ENCODE measurements around the gene RNLS.
"Not testable (repeated sequence)": the region's sequence is repeated elsewhere in the genome, so short reads cannot be mapped to it uniquely, and the experiment has no call there.

RNLS gene

DNA sequence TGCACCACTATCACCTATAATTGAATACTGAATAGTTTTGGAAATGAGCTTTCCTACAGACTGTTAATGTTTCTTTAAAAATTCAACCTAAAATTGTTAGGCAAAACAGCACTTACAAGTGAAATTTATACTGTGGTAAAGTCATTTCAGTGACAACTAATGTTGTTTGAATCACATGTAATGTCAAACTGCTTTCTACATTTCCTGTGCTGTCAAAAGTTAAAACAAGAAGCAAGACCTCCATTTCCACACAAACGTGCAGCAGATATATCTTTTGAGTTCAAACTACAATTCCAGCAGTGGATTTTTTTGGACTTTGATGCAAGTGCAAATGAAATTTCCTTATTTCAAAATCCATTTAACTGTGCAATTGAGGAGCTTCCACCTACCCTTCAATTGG is 199.8 kb downstream of the RNLS start:
- no peak for DNase-seq

DNA sequence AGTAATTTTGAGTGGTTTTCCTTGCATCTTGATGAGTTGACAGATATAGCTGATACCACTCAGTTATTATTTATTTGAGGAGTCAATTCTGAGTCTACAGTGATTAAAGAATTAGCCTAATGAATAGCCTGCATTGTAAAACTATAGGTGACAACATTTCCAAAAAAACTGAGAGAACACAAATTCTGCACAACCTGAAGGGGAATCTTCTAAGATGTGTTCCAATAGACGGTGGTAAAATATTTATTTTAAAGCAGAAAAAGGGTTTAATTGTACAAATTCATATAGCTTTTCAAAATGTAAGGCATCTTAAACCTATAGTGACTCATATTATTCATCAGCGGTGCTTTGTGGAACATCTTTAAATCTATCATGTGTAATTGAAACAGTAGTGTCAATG is 200.4 kb downstream of the RNLS start:
- no peak for DNase-seq

DNA sequence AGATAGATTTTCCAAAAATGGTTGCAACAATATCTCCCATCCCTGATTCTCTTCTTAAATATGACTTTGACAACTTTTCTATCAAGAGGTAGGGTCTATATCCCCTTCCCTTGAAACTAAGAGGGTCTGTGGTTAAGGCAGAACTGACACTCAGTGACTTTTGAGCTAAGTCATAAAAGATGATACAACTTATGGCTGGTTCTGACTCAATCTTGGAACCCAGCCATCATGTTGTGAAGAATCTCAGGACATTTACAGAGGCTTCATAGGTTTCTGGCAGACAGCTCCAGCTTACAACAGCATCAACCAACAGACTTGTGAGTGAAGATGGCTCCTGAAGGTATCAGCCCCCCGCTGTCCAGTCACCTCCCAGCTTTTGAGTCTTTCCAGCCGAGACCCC is 203.5 kb downstream of the RNLS start:
- no peak for DNase-seq

DNA sequence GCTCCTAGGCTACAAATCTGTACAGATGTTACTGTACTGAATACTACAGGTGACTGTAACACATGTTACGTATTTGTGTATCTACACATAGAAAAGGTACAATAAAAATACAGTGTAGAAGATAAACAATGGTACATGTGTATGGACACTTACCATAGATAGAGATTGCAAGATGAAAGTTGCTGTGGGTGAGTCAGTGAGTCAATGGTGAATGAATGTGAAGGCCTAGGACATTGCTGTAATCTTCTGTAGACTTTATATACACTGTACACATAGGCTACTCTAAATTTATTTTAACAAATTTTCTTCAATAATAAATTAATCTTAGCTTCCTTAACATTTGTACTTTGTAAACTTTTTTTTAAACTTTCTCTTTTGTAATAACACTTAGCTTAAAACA is 205.6 kb downstream of the RNLS start:
- DNase-seq, result no peak

DNA sequence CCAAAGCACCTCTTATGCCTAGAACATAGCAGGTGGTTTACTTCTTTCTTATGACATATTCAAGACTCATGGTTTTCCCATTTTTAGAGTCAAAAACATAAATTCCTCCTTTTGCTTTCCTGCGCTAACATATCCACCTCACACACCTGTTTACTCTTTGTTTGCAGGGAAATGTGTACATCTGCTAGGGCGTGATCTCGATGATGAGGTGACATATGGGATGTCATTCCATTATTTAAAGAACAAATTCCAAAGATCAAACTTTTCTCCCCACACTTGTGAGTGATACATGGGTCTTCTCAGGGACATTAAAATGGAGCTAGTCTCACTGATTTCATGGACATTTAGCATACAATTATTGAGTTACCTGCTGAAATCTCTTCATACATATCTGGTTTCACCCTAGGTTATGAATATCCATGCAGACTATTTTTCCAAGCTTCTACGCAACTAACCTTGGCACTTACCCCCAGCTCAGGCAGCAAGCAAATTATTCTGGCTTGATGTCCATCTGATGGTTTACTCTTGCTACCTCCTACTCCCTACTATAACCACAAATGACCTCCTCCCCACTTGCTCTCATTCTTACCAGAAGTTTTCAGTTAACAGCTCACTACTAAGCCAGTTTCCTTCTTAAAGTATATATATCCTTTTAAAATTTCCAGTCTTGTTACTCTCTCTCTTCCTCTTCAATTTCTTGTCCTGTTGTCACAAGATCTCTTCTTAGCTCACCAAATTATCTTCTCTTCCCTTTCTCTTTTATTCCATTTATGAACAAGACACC is 208.5 kb downstream of the RNLS start:
- DNase-seq, result no peak

DNA sequence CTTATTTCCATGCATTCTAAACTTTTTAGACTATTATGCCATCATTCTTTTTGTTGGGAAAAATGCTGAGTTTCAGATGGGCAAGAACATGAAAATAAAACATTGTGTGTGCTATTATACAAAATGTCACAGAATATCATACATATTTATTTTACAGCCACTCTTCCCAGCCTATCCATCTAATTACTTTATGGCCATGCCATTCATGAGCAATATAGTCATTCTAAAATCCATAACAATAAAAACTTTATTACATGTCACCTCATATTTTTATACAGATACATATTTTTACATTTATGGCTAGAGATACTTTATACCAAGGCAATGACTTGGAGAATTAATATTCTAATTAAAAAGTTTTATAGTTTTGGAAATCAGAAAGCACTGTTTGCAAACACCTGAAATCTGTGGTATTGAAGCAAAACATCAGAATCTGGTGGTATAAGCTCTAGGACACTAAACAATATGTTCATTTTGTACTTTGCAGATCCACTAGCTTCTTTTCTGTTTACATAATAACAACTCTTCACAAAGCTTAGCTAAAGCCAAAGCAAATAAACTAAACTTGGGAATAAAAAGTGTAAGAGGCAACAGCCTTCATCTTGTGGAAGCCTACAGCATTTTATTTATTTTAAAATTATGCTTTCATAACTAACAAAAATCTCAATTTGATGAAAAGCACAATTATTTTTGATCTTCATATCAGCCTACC is 210.1 kb downstream of the RNLS start:
- no peak for DNase-seq

DNA sequence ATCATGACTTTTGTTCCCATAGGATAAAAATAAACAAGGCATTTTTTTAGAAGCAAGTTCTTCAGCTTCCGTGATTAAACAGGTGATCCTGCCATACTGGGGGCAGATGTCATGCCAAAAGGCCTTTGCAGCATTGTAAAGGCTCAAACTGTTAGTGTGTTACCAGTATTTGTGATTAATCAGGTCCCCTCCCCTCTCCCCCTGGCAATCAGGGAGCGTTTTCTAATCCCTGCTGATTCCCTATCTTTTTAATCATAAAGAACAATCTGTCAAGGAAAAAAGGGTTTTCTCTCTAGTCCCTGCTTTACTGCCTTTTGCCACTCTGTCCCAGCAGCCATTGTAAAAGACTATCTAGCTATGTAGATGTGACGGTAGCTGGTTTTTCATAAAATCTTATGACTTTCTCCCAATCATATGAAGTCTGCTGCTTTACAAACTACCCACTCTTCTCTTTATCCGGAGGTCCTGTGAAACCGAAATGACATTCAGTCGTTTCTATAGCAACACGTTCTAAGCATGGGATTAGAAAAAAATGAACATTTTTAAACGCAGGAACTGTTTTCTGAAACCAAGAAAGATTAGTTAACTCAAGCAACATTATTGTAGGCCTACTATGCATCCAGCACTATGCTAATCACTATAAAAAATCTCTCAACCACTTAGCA is 210.9 kb downstream of the RNLS start:
- no peak for DNase-seq

DNA sequence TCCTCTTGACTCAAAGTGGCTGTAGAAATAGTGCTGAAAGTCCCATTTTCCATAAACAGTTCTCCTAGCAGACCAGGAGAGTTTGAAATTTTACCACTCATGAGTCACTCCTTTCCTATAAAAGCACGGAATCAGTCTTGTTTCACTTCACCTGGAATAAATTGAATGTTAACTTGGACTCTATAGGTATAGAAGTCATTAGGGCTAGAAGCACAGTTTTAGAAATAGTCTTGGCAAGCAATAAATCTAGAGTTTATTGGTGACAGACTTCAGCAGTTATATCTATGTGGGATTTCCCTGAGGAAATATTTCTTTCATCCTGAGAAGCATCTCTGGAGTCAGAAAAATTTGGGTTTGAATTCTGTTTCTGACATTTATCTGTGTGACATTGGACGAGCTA is 212.4 kb downstream of the RNLS start:
- no peak for DNase-seq

DNA sequence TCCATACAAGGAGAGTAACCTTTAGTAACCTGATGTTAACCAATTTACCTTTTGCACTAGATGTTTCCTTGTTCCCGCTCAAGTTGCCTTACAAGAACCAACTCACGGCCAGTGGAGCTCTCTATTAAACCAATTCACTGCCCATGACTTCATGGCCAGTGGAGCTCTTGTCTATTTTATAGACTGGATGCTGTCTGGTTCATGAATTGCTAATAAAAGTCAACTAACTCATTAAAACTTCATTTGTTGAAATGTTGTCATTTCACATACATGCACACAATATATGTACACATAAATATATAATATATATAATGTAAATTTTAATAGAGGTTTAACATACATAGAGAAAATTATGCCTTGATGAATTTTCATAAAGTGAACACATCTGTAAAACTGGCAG is 216.3 kb downstream of the RNLS start:
- DNase-seq, result no peak

DNA sequence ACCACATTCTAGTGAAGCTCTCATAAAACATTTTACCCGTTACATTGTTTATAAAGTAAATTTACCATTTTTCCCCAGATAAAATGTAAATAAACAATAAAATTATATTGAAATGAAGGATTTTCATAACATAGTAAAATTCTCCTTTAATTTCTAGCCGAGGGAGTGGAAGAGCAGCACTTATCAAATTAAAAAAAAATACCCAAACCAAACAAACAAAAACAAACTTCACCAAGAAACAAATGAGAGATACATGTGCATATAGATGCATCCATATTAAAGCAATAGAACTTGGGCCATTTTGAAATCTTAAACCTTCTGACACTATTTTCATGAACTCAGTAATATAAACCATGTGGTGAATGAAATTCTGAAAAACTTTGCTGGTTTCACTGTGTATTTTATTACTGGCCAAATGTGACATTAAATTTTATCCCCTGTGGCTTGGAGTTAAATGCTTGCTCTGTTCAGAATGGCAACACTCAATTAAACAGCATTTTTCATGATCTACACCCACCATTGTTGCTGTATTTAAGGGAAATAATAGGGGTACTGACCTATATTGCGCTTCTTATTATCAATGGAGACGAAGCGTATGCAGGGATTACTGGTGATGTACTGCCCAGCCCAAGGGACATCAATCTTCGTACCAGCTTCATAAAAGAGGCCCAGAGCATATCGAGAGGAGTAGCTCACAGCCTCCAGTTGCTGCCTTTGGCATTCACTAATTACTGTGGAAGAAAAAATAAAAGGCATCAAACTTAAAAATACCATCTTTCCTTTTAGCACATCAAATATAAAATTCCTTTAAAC is 220.9 kb downstream of the RNLS start:
- no peak for DNase-seq

DNA sequence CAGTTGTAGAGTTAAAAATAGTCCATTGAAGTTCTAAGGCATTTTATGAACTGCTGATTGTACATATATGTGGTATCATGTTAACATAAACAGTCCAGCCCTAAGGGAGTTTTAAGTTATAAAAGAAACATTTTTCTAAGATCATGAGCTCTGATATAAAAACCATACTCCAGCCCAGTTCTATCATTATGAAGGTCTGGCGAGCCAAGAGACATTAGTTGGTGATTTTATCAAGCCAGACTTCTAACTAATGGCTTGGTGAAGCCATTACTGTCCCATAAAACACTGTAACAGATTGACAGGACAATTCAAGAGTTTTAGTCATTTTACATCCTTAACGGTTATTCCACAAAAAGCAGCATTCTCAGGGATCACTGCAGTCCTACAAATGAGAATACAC is 221.6 kb downstream of the RNLS start:
- no peak for DNase-seq

DNA sequence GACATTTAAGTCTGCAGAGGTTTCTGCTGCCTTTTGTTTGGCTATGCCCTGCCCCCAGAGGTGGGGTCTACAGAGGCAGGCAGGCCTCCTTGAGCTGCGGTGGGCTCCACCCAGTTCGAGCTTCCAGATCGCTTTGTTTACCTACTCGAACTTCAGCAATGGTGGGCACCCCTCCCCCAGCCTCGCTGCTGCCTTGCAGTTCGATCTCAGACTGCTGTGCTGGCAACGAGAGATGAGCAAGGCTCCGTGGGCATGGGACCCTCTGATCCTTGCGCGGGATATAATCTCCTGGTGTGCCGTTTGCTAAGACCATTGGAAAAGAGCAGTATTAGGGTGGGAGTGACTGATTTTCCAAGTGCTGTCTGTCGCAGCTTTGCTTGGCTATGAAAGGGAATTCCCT is 227.4 kb downstream of the RNLS start:
- DNase-seq, result not testable (repeated sequence)

DNA sequence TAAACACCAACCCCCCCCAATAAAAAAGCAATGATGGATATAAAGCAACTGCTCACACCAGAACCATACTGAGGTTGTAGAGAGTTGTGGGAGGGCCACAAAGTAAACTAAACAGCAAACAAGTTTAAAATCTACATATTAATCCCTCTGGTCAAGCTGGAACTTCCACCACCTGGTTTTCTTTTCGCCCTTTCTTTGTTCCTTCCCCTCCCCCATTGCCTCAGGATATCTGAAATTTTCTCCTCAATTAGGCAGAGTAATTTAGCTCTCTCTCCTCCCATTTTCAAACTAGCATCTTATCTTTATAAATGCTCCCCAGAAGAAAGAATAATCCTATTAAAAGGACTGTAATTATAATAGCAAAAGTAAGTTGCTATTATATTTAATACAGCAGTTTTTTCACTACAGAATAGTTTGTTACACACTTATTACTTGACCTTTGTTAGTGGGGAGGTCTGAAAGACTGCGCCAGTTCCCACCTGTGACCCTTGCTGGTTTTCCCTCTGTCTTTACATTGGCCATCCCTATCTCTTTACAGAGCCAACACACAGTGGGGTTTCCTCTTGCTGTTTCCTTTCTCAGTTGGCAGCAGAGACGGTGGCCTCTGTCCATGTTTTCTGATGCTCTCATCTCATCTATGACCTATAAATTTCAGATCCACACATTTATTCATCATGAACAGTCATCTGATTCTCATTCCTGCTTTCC is 235.4 kb downstream of the RNLS start:
- no peak for DNase-seq

DNA sequence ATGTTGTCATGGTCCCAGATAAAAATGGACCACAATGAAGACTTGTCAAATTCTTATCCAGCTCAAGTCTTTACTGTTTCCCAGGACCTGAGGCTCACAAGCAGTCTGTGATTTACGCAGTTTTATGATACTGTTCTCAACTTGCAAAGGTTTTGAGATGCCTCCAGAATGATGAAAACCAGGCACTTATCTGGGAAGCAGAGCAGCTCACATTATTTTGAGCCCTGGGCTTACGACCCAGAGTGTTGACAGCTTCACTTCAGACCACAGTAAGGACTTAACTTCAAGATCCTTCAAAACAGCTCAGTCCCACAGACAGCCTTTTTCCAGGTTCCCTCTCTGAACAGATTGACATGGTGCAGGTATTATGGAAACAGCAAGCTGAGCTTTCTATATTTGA is 236.1 kb downstream of the RNLS start:
- no peak for DNase-seq

DNA sequence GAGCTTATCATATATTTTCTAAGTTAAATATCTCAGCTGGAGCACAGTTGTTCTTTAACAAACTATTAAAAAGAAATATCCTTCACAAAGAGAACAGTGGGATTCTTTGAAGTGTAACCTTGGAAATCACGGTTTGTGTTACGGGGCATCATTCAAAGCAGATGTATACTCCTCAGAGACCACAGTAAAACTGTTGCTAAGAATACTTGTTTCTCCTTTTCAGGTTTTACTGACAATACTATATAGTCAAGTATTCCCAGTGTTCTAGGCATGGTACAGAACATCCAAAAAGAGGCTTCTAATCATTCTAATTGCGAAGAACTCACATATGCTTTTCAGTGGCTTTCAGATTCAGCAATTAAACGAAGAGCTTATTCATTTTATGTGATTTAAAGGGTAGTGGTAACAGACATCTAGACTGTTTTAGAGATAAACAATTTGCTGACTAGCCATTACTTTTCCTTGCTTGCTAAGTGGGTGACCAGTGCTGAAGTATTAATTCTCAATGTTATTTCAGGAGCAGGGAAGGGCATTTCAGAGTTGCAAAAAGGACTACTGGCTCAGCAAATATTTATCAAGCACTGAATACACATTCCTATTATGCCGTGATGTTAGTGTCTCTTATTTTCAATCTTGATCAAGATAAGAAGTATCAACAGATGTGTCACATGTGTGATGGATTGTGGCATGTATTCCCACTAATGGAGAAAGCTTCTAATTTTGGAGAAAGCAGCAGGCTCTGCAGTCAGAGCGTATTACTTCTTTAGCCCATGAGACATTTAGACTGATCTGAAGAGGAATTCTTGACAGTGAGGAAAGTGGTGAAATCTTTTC is 236.8 kb downstream of the RNLS start:
- DNase-seq, result no peak

DNA sequence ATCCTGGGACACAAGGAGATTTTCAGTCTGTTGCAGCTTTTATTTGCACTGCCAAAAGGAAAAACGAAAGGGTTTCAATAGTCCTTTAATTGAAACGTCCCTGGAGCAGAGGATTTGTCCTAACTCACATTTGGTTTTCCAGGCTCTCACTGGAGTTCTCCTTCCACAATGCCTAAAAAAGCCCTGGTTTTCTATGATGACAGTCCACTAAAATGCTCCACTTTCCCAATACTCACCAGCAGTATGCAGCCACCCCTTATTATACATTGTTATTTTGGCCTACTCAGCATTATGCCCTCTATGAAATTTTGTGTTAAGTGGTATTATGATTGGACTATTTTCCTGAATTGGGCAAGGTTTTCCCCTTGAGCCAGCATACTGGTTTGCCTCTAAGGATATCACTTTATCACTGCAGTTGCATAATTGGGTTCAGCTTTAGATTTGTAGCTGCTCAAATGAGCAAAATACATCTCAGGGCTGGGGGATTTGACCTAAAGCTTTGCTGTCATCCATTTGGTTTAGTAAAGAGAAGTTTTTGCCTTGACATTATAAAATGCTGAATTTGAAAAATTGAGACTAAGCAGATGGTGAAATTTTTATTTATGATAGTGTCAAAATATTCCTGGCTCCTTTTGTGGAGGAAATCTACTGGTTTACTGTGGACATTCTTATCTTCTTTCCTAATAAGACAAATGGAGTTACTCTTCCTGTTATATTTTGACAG is 239.2 kb downstream of the RNLS start:
- DNase-seq, result no peak

DNA sequence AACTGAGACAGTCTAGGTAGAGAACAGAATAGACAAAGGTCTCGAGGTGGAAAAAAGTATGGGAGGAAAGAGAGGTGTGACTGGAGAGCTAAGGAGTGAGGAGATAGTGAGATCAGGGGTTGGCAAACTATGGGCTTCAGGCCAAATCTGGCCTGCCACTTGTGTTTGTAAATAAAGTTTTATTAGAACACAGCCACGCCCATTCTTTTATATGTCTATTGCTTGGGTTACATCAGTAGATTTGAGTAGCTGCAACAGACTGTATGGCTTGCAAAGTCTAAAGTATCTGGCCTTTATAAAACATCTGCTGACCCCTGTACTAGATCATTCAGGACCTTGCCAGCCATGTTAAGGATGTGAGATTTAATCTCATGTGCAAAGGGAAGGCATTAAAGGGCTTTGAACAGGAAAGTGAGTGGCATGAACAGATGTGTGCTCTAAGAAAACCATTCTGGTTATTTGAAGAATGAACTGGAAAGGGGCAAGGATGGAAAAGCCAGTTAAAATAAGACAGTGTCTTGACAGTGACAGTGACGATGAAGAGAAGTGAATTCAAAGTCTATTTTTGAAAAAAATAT is 240.3 kb downstream of the RNLS start:
- no peak for DNase-seq

DNA sequence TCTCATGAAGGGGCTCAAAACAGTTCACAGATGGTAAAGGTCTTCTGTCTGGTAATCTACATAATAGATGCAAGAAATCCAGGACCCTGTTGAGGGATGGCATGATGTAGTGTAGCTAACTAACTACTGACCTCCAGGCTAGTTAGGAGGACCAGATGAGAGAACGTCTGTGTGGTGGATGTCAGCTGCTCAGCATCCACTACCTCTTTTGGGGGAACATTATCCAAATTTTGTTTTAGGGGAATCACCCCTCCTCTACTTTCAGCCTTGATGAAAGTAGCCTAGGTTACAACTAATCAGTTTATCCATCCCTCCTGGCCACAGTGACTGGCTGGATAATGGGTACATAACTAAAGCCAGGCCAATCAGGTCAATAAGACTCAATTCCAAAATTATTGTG is 246.0 kb downstream of the RNLS start:
- DNase-seq, result no peak

DNA sequence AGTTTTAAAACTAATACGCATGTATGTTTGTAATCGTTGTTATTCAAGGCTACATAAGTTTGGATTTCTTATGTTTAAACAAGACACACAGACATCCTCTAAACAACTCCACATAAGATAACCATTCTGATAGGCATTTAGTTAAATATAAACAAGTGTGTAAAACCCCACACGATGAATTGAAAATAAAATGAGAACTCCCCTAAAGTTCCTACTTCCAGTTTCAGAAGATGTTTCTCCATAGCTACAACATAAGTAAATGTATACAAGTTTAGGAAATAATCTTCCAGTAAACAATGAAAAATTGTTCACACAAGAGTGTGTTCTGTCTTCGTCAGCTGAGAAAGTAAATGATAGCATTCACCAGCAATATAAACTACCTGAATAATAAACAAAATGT is 246.8 kb downstream of the RNLS start:
- DNase-seq, result no peak

DNA sequence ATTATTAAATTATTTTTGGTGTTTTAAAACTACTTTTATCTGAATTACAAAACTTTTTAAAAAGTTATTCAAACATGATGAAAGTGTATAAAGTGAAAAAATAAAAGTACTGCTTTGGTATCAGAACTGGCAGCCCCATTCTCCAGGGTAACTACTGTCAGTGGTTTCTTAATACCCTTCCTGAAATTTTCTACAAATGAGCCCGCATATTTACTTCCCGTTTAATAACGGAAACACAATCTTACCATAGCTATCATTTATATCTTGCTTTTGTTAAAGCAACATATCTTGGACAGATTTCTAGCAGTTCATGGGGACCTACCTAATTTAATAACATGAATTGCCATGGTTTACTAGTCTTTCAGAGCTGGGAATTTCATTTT is 249.9 kb downstream of the RNLS start:
- no peak for DNase-seq

All from activated T-cell treated with anti-CD3 and anti-CD28 coated beads, Interleukin-2, amount 50 U/mL, for 1 hour (primary cell).